HG02943 (cell line): ENCODE measurements around the gene CGRRF1.
A peak's percentile ranks its signal among the peaks of the same experiment; 100 is the strongest.

Experiments used
- ATAC-seq: cut with Tn5 transposase; IDR thresholded peaks from one replicate; pipeline ENCODE4 v1.9.1; 2021; ENCODE audit warnings: mild to moderate bottlenecking, low read depth, moderate library complexity; ENCODE audit not compliant: unreplicated experiment

Gene CGRRF1

GRCh38 chr14:54509546-54510501, at the start of gene CGRRF1:
TSS of gene CGRRF1 (plus strand) at chr14:54509906. CDS start at chr14:54509960, 54 bp downstream.
- ATAC-seq, result peak; percentile 95

GRCh38 chr14:54462048-54462447, 47.7 kb upstream of the CGRRF1 start:
- no peak for ATAC-seq

- ATAC-seq, result no peak
These were observed 44.1 kb upstream of the CGRRF1 start for GRCh38 chr14:54465654-54466053.

- ATAC-seq, result no peak
These were observed 42.4 kb upstream of the CGRRF1 start for GRCh38 chr14:54467280-54467679.

GRCh38 chr14:54470701-54471100, 39.0 kb upstream of the CGRRF1 start:
- no peak for ATAC-seq

- no peak for ATAC-seq
These were observed 38.1 kb upstream of the CGRRF1 start for GRCh38 chr14:54471641-54472040.

- no peak for ATAC-seq
These were observed 37.4 kb upstream of the CGRRF1 start for GRCh38 chr14:54472315-54472714.

GRCh38 chr14:54474232-54474793, 35.4 kb upstream of the CGRRF1 start:
- ATAC-seq, result no peak

- no peak for ATAC-seq
These were observed 34.4 kb upstream of the CGRRF1 start for GRCh38 chr14:54475187-54475899.

- no peak for ATAC-seq
These were observed 33.8 kb upstream of the CGRRF1 start for GRCh38 chr14:54475911-54476310.

GRCh38 chr14:54478636-54479215, 31.0 kb upstream of the CGRRF1 start:
- ATAC-seq, result no peak

- no peak for ATAC-seq
These were observed 28.7 kb upstream of the CGRRF1 start for GRCh38 chr14:54480830-54481562.

- ATAC-seq, result no peak
These were observed 28.0 kb upstream of the CGRRF1 start for GRCh38 chr14:54481695-54482094.

- ATAC-seq, result no peak
These were observed 26.5 kb upstream of the CGRRF1 start for GRCh38 chr14:54483073-54483745.

GRCh38 chr14:54483846-54484245, 25.9 kb upstream of the CGRRF1 start:
- ATAC-seq, result no peak

GRCh38 chr14:54486685-54487084, 23.0 kb upstream of the CGRRF1 start:
- ATAC-seq, result no peak

- ATAC-seq, result no peak
These were observed 21.9 kb upstream of the CGRRF1 start for GRCh38 chr14:54487771-54488170.

GRCh38 chr14:54488318-54488645, 21.4 kb upstream of the CGRRF1 start:
- ATAC-seq, result peak; percentile 5

- ATAC-seq, result peak; percentile 75
These were observed 20.9 kb upstream of the CGRRF1 start, which contains the start of gene GMFB for GRCh38 chr14:54488646-54489317. TSS of gene GMFB (minus strand) at chr14:54488980. CDS start at chr14:54488927, 53 bp downstream.
